NCI-H2196 (cell line): Measurements from ENCODE around the gene ETS2.
"Not testable (repeated sequence)": the region's sequence is repeated elsewhere in the genome, so short reads cannot be mapped to it uniquely, and the experiment has no call there.

Experiments used
- DNase-seq: peaks from one replicate; lab custom pipeline; 2025; ENCODE audit not compliant: unreplicated experiment; lab: John Stamatoyannopoulos, UW

Gene ETS2

DNA sequence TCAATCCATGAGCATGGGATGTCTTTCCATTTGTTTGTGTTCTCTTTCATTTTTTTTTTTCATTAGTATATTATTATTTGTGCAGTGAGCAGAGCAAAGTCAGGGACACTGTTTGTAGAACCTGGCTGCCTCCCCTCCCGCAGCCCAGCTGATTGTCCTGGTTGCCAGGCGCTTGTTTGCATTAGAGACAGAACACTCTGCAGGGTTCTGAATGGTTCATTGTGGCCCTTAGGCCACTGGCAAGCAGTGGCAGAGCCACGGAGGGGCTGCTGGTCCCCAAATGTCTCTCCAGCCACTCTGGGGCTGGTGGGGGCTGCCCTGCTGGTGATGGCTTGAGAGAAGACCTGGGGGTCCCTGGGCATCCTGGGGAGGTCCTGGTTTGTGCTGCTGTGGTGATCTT, 29.0 kb downstream of the ETS2 start:
- no peak for DNase-seq

DNA sequence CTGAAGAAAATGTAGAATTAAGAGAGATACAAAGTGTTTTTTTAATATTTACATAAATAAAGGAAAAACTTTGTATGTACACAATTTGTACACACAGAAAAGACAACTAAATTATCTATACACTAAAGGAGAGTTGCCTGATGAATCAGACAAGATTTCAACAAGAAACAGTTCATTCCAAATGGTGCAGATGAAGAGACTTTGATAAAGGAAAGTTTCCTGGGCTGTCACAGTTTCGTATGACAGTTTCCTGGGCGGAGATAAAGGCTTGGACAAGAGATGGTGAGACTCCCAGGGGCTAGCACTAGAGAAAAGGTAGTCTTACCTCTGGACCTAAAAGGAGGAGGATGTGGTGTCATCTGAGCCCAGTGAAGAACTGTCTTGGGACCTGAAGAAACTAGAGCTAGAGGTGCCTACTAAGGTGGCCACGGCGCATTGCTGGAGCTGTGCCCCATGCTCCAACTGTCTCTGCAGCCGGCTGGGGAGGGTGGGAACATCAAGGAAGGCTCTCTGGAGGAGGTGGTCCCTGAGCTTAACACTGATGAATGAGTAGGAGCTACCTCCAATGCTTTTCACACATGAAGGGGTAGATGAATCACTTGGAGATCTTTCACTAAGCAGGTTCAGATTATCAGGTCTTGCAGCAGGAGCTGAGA, 32.2 kb downstream of the ETS2 start:
- DNase-seq = no peak

DNA sequence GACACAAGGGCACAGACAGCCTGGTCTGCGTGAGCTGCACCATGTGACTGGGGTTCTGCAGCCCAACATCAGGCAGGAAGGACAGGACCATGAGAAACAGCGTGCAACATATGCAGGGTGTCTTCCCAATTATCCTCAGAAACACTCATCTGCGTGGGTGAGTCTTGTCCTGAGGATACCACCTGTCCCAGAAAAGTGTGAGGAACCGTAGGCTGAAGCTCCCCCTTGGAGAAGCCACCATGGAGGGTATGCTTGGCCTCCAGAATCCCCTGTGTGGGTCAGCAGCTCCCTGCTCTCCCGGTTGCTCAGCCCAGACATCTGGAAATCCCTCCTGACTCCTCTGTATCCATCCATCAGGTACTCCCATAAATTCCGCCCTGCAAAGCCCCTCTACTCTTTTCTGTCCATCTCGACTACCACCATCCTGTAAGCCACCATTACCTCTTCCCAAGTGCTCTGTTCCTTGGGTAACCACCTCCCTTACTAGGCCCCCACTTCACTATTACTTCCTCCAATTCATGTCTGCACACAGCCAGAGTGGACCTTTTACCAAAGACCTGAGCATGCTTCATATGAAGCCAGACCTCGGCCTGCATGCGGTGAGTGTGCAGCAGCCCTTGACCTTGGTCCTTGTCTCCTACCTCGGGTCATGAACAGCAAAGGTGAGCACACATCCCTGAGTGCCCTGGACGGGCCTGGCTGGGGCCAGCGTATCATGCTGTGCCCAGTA, 33.0 kb downstream of the ETS2 start:
- DNase-seq = no peak

DNA sequence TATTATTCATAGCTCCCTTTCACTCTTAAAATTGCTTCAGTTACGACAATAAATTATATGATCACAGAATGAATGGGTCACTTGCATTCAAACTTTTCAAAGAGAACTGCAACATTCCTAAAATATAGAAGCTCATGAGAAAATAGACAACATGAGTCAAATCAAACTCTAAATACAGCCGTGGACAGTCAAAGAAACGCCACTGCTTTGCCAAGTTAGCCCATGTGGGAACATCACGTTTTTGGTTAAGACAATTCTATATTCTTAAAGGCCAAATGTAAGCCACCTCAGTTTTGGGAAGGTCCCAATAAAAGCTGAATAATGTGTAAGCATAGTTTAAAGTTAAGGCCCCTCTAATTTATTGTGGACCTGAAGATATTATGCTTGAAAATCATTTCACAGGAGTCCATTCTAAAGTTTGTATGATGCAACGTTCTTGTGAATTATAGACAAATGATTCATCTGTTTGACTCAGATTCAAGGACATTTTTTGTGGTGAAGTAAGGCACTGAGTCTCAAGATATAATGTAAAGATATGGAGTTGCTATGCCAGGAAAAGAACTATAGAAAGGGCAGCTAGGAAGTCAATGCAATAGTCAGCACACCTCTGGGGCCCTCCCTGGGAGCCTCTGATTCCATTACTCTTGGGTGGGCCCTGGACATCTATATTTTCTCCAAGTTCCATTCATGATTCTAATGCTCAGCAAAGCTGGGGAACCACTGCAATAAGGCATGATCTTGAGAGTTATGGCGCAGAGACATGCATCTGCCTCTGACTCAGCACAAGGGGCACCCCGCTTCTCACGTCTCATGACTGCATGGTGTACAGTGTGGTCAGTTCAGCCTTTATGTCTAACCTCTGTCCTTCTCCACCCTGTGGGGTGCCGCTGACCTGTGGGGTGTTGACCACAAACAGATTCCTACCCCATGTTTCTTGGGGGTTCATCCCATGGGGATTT, 33.9 kb downstream of the ETS2 start:
- no peak for DNase-seq

DNA sequence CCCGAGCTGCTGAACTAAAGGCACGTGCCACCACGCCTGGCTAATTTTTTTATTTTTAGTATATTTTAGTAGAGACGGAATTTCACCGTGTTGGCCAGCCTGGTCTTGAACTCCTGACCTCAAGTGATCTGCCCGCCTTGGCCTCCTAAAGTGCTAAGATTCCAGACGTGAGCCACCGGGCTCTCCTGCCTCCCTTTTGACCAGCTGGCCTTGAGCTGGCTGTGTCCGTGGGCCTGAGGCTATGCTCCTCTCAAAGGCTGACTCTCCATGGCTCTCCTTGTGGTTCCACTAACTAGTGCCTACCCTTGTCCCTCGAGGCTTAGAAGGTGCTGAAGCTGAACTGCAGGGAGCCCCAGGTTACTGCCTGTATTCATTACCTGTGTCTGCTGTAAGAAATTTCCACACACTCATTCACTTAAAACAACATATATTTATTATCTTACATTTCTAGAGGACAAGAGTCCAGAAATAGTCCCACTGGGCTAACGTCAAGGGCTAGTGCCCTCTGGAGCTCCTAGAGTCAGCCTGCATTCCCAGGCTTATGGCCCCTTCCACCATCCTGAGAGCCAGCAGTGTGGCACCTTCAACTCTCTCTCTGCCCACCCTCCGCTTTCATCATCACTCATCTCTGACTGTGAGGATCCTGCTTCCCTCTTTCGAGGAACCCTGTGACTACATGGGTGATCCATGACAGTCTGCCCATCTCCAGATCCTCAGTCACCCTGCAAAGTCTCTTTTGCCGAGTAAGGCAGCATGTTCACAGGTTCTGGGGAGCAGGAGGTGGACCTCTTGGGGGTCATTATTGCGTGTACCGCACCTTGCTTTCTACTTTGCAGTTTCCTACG, 34.9 kb downstream of the ETS2 start:
- no peak for DNase-seq

DNA sequence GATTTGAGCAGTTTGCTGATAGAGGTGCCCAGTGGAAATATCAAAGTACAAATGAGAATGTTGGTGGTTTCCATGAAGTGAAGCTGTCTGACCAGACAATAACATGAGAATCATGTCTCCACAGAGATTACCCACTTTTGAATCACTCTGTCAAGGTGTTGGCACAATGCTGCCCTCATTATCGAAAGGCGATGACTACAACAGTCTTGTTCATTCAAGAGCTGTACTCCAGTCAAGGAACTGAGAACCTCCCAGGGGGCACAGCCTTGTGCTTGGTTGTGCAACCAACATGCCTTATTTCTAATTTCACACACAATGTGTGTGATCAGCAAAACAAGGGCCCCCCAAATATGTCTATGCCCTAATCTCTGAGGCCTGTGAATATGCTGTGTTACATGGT, 35.7 kb downstream of the ETS2 start:
- DNase-seq = no peak

DNA sequence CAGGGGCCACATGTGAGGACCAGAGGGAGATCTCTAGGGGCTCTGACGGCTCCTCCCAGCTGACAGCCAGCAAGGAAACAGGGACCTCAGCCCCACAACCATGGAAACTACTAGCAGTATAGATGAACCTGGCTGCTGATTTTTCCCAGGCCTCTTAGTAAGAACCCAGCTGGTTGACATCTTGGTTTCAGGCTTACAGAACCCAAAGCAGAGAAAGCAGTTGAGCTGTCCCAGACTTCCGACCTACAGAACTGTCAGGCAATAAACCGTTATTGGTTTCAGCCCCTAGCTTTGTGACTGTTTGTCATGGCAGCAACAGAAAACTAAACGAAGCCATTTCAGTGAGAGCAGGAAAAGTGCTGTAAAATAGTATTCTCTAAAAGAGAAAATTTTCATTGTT, 36.4 kb downstream of the ETS2 start:
- no peak for DNase-seq

DNA sequence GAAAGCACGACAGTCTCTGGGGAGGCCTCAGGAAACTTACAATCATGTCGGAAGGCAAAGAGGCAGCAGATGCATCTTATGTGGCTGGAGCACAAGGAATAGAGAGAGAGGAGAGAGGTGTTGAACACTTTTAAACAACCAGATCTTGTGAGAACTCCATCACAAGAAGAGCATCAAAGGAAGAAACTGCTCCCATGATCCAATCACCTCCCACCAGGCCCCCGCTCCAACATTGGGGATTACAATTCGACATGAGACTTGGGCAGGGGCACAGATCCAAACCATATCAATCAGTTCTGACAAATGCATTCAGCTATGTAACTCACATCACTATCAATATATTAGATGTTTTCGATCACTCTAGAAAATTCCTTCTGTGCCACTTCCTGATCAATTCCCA, 37.6 kb downstream of the ETS2 start:
- DNase-seq = no peak

DNA sequence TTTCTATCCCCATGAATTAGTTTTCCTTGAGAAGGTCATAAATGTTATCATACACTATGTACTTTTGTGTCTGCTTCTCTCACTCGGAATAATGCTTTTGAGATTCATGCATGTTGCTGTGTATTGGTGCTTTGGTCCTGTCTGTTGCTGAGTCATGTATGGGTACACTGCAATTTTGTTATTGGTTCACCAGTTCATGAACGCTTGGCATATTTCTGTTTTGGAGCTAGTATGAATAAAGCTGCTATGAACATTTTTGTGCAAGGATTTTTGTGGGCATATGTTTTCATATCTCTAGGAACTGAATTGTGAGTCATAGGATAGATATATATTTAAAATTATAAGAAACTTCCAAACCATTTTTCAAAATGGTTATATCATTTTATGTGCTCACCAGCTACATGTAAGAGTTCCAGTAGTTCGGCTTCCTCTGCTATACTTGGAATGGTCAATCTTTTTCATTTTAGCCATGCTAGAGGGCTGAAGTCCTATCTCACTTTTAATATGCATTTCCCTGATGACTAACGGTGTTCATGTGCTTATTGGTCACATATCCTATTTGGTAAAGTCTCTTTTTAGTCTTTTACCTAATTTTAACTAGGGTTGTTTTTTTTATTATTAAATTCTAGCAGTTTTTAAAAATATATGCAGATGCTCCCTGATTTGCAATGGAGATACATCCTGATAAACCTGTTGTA, 38.2 kb downstream of the ETS2 start:
- DNase-seq = no peak

DNA sequence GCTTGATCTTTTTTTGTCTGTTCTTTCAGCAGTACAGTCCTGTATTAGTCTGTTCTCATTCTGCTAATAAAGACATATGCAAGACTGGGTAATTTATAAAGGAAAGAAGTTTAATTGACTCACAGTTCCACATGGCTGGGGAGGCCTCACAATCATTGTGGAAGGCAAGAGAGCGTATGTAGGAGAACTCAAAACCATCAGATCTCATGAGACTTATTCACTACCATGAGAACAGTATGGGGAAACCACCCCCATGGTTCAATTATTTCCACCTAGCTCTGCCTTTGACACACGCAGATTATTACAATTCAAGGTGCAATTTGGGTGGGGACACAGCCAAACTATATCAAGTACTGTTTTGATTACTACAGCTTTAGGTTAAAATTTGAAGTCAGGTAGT, 39.6 kb downstream of the ETS2 start:
- not testable (repeated sequence) for DNase-seq

DNA sequence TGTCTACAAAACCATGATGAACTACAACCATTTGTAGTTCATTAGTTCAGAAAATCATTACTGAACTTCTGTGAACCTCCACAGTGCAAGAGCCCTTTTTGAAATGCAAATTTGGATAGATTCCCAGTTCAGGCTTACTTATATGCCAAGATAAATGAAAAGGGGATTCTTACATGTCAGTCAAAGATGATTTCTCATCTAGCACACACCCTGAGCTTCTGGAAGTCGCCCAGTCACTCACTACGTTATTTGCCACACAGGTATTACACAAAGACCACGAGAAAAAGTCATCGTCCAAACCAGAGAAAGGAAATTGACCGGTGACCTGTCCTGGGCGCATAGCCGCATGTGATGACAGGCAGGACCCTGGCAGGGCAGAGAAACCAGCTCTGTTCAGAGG, 41.8 kb downstream of the ETS2 start:
- DNase-seq = no peak

DNA sequence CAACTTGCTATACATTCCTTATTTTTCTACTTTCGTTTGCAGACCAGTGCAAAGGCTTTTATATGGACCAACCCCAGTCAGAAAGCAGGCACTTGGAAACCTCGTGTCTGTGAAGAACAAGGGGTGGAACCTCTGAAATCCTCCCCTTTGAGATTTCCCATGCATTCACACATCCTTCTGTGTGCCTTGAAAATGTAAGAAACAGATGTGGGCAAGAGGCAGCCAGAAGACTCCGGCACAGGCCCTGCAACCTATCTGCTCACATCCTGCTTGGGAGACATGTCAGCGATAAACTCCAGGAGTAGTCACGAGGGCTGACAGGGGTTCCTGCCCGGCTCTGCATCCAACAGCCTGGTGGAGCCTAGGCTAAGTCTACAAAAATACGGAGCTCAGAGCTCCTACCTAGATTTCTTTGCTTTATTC, 42.5 kb downstream of the ETS2 start:
- DNase-seq = no peak

DNA sequence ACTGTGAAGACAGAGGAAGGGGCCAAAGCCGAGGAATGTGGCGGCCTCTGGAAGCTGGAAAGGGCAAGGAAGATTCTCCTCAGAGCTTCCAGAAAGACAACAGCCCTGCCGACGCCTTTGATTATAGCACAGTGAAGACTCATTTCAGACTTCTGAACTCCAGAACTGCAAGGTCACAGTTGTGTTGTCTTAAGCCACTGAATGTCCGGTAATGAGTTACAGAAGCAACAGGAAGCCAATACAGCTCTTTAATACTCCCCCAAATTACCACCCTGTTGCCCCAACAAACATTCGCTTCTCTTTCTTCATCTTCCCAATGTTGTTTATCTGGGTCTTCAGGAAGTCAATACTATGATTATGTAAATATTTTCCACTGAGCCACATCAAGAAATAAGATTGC, 44.0 kb downstream of the ETS2 start:
- no peak for DNase-seq

DNA sequence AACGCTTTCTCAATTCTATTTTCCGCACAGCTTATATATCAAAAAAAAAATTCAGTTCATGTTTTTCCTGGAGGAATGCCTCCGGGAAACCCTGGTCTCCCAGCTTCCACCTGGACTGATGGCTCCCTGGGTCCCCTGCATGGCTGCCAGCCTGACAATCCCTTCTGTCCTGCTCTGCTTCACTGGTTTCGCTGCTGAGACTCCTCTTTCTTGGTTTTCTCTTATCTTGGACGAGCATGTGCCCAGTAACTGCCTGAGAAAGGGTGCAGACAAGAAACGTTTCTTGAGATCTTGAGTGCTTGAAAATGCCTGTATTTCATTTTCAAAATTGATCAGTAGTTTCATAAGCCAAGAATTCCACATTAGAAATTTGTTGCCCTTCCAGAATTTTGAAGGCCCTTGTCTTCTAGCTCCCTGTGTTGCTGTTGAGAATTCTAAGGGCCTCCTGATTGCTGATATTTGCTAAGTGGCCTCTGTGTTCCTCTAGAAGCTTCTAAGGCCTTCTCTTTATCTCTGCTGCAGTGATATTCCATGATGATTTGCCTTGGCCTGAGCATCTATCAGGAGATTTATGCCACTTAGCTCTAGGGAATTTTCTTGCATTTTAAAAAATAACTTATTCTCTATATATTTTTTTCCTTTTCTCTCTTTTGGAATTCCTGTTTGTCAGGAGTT, 44.7 kb downstream of the ETS2 start:
- DNase-seq = no peak

DNA sequence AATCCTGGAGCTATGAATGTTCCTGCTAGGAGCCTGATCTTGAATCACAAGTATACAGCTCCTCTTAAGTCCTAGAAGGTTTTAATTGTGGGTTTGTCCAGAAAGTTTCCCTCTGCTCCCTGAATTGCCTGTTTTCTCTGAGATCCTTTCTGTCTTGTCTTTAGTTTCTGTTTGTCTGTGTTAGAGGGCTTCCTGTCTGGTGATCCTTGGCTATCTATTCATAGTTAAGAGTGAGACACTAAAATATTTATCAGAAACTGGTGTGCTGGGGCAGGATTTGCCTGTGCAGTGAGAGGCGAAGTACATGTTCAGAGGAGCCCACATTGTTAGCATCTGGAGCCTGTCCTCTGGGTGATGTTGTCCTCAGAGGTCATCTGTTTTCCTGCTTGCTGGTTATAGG, 45.4 kb downstream of the ETS2 start:
- no peak for DNase-seq

DNA sequence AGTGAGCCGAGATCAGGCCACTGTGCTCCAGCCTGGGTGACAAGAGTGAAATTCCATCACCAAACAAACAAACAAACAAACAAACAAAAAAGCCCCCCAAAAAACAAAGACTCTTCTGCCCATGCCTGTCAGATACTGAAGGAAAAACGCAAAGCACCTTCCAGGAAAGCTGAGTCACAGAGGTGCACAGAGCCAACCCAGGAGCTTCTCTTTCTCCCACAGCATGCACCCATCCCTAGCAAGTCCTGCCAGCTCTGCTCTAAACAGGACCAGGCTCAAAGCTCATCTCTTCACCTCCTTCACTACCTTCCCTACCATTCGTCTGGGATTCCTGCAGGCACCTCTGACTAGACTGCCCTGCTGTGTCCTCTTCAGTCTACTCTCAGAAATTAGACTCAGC, 46.5 kb downstream of the ETS2 start:
- no peak for DNase-seq

DNA sequence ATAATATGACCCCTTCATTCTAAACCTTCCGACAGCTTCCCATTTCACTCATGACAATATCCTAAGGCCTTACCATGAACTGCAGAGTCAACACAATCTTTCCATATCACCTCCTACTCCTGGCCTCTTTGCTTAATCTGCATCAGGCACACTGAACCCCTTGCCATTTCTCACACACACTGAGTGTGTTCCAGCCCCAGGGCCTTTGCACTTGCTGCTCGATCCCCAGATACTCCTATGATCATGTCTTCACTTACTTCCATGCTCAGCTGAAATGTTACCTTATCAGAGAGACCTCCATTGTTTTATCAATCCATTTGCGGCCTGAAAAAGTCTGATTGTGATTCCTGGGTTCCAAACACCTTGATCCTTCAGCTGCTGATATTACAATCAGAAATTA, 47.0 kb downstream of the ETS2 start:
- no peak for DNase-seq

DNA sequence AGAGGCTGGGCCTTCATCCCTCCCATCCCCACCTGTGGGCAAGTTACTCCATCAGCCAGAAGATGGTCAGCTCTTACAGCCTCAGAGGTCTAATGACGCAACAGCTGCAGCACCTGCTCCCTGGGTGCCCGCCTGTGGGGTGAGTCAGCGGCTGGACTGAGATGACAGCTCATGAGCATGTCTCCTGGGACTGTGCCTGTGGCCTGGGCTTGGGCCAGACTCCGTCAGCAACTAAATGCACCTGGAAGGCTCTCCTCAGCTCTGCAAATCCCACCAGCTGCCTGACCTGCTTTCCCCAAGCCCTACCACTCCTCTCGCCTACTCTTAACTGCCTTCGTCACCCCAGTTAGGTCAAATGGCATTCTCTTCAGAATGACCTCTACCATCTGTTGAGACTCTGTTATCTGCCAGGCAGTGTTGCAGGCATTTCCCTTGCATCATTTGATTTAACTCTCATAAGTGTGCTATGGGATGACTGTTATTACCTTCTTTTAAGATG, 47.7 kb downstream of the ETS2 start:
- peak; percentile 86 for DNase-seq

DNA sequence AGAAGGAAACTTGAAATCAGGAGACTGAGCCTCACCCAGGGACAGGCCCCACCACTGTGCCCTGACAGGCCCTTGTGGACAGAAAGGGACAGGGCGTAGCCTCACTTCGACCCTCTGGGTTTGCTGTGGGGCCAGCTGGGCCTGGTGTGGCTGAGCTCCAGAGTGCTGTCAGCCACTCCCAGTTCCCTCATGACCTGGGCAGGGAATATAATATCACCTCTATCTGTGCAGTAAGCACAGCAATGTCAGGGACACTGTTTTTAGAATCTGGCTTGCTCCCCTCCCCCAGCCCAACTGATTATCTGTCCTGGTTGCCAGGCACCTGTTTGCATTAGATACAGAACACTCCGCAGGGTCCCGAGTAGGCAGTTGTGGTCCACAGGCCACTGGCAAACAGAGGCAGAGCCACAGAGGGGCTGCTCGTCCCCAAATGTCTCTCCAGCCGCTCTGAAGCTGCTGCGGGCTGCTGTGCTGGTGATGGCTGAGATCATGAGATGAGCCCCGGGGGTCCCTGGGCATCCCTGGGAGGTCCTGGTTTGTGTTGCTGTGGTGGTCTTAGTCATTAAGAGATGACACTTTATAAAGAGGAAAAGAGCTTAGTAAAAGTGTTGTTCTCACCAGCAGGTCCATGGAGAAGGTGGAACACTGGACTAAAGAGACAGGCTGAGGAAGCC, 51.6 kb downstream of the ETS2 start:
- DNase-seq = peak; percentile 9
